Mucosa of gallbladder (tissue), 1 donor: ENCODE data around the gene TNNC2. TPM values are rescaled to one million over a fixed set of nuclear protein-coding genes. Genes with fewer than 3 reads are reported as not detected.
"Not testable (repeated sequence)": the region's sequence is repeated elsewhere in the genome, so short reads cannot be mapped to it uniquely, and the experiment has no call there.

Experiments used
- DNase-seq: peaks from one replicate; pipeline ENCODE4 v3.0.0-alpha.2; 2020; ENCODE audit warnings: low spot score
- total RNA-seq: library from RNA; stranded (reverse); gene quantifications from one replicate; pipeline ENCODE4 v1.2.1, GENCODE V29; 2021
- donor health status: DM: no; HTN: no; CAD: no.

Gene TNNC2
- total RNA-seq, 1 donor from 2014 or later = 0.81 TPM

DNA sequence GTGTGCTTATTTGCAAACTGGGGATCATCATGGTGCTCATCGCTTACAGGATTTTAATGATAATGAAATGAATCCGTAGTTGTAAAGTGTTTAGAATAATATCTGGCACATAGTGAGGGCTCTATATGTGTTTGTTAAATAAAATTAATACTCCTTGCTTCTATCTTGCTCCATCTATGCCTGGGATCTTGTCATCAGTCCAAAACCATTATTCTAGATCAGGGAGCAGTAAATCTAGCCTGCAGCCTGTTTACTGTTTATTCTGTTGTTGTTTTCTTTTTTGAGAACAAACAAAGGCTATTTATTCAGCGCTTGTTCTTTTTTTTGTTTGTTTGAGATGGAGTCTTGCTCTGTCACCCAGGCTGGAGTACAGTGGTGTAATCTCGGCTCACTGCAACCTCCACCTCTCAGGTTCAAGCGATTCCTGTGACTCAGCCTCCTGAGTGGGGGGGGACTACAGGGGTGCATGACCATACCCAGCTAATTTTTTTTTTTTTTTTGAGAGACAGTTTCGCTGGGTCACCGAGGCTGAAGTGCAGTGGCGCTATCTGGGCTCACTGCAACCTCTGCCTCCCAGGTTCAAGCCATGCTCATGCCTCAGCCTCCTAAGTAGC is 22.0 kb upstream of the TNNC2 start:
- DNase-seq = no peak

- no peak for DNase-seq
These were observed 21.3 kb upstream of the TNNC2 start for GRCh38 chr20:45848421-45848820.

DNA sequence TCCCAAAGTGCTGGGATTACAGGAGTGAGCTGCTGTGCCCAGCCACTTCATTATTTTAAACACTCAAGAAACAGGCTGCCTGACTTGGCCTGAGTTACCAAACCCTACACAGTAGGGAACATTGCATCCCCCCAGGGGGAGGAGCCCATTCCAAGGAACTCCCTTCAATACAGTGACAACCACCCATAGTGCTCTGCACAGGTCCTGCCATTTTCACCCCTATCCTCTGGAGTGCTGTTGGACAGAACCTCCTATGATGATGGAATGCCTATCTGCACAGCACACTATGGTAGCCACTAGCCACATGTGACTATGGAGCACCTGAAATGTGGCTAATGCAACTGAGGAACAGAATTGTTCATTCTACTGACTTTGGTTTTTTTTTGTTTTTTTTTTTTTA is 18.3 kb upstream of the TNNC2 start:
- no peak for DNase-seq

- no peak for DNase-seq
These were observed 16.4 kb upstream of the TNNC2 start for GRCh38 chr20:45843506-45843905.

DNA sequence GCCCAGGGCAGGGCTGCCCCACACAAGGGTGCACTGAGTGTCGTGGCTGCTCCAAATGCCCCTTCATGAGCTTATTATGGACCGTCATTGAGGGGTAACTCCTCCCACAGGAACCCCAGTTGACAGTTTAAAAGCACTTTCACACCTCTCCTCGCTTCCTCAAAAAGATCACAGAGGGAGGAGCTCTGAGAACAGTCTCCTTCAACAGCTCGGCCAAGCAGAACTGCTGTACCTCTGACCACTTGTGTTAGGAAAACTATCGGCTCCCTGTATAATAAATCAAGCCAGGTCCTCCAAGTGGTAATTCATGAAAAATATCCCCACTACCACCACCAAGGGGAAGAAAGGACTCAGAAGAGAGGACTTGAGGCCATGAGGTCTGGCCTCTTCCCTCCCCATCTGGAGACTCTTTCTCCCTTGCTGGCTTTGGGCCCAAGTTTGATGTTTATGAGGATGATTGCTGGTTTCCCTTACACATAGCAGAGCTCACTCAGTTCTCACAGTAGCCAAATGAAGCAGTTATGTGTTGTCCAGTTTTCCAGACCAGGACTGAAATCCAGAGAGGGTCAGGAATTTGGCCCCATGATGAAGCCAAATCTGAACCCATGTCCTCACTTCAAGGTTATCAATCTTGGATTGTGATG is 15.2 kb upstream of the TNNC2 start:
- DNase-seq = no peak

- no peak for DNase-seq
These were observed 14.5 kb upstream of the TNNC2 start for GRCh38 chr20:45841407-45842129.

- no peak for DNase-seq
These were observed 13.6 kb upstream of the TNNC2 start for GRCh38 chr20:45840700-45841198.

DNA sequence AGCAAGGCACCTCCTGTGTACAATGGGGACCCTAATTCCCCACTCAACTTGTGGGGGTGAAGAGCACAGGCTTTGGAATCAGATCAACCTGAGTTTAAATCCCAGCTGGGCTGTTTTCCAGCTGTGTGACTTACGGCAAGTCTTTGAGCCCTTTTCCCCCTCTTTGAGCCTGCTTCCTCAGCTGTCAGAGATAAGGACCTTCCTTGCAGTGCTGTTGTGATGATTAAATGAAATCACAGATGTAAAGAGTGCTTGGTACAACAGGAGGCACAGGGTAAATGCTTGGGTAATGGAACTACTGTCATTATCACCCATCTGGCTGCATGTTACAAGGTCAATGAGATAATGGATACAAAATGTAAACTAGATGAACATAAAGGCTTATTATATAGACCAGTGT is 9.7 kb upstream of the TNNC2 start:
- DNase-seq = no peak

- DNase-seq = no peak
These were observed 8.7 kb upstream of the TNNC2 start for GRCh38 chr20:45835825-45836224.

DNA sequence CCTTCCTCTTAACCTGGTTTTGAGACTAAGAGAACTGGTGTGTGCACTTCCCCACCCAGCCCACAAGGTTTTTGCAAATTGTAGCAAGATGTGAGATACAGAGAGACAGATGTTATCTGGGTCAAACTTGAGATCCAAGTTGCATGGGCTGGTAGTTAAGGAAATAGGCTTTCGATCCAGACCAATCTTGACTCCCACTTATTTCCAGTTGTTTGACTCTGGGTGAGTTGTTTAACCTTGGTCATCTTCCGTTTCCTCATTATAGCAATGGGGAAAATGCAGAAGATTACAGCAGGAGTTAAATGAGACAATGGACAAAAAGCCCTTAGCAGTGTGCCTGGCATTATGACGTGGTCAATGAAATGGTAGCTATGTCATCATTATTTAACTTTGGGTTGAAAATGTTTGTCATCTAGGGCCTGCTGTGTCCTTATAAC is 8.2 kb upstream of the TNNC2 start:
- DNase-seq = no peak

- DNase-seq = no peak
These were observed 7.7 kb upstream of the TNNC2 start for GRCh38 chr20:45834797-45835161.

DNA sequence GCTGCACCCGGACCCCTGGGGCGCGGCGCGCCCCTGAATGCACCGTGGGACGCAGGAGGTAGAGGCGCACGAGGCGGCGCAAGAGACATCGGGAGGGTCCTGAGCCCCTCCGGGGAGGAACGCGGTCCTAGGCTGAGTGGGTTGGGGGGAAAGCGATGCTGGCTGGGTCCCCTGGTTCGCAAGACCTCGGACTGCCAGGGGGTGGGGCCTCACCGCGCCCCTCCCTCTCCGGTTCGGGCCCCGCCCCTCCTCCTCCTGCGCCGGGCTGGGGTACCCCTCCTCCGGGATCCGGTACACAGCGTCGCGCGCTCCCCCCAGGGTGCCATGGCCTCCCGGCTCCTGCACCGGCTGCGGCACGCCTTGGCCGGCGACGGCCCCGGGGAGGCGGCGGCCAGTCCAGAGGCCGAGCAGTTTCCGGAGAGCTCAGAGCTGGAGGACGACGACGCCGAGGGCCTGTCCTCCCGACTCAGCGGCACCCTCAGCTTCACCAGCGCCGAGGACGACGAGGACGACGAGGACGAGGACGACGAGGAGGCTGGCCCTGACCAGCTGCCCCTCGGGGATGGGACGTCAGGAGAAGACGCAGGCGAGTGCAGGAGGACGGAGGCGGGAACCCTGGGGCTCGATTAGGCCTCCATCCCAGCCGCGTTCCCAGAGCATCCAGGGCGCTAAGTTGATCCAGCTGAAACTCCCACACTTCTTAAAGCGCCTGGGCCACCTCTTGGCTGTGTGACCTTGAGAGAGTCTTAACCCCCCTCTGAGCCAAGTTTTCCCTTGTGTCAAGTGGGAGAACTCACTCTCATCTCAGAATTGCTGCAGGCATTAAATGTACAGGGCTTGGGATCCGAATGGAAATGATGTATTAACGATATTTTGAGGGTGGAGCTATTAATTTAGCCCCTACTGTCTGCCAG is 7.0 kb upstream of the TNNC2 start:
- DNase-seq = peak; percentile 58

- peak; percentile 80 for DNase-seq
These were observed 6.1 kb upstream of the TNNC2 start, which contains the start of gene SNX21 for GRCh38 chr20:45833030-45833882. SNX21 (plus strand) TSS chr20:45833799; CDS start chr20:45833920, 121 bp downstream.

DNA sequence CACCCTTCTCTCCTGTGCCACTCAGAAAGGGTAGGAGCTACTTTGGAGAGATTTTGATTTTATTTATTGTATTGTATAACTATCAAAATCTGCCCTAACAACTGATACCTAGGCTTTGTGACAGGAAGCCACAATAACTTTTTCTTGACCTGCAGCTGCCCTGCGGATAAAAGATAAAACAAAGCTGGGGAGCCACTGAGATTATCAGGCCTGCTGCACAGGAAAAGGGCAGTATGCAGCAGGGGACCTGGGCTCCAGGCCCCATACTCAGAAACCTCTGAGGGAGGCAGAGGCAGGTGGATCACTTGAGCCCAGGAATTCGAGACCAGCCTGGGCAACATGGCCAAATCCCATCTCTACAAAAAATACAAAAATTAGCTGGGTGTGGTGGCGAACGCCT is 5.5 kb upstream of the TNNC2 start:
- no peak for DNase-seq

- not testable (repeated sequence) for DNase-seq
These were observed 2.6 kb upstream of the TNNC2 start for GRCh38 chr20:45829673-45830106.

- DNase-seq = no peak
These were observed 1.5 kb upstream of the TNNC2 start for GRCh38 chr20:45828589-45828988.

DNA sequence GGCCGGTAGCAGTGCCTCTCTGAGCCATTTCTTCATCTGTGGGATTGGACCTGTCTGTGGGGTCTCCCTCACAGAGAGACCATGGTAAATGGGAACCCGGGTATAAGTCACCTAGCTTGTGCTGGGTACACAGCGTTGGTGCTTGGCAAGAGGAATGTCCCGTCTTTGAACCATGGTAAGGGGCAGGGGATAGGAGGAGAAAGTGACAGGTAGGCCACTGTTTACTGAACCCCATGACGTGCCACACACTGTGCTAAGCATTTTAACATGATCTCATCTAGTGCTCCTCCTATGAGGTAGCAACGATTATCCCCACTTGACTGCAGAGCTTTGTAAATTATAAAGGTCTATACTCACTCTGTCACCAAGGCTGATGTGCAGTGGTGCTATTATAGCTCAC is 600 bp upstream of the TNNC2 start:
- DNase-seq = no peak

GRCh38 chr20:45826381-45827019 is 612 bp downstream of the TNNC2 start:
- peak; percentile 18 for DNase-seq

- peak; percentile 40 for DNase-seq
These were observed 2.9 kb downstream of the TNNC2 start for GRCh38 chr20:45823949-45824835.
